ENCODE results near the gene RIN1. TPM values are rescaled to one million over a fixed set of nuclear protein-coding genes. Genes with fewer than 3 reads are reported as not detected.

Gene RIN1
- total RNA-seq, 6 experiments from 2014 or later = 0.46 to 1.8 (median 0.94) TPM

- Histone ChIP-seq H3K36me3 (peaks cover 0 to 23% (median 4%) of the 10 kb centered on the region in 4 donors), H3K4me3 (no peak overlapping the region), H3K27ac (no peak overlapping the region), H3K4me1 (peaks cover 0 to 29% (median 11%) of the 10 kb centered on the region in 4 donors), H3K27me3 (no peaks in the 10 kb centered on the region), H3K9me3 (no peaks in the 10 kb centered on the region)
- ATAC-seq (no peak), DNase-seq (peak in 1 of 3 donors; percentile 15)
- intact Hi-C loops (cut with DNase I) = no loop called here
- 86% methylated on average over 8 of the region's 8 CpGs for WGBS (ENCODE audit: insufficient coverage, low coverage, low lambda C conversion rate, missing lambda C conversion rate)
- TF ChIP-seq CTCF (IDR thresholded peaks at IDR 0.05) (no peak), POLR2A (IDR thresholded peaks at IDR 0.05) (no peak)
These were observed 6.9 kb upstream of the RIN1 start for GRCh38 chr11:66343176-66343575.

- Histone ChIP-seq H3K4me3 (no peak overlapping the region), H3K36me3 (peaks cover 0 to 23% (median 4%) of the 10 kb centered on the region in 4 donors), H3K4me1 (peaks cover 0 to 24% (median 11%) of the 10 kb centered on the region in 4 donors), H3K27ac (no peak overlapping the region), H3K9me3 (no peaks in the 10 kb centered on the region), H3K27me3 (no peaks in the 10 kb centered on the region)
- no peak for TF ChIP-seq POLR2A (IDR thresholded peaks at IDR 0.05)
- no peak for TF ChIP-seq CTCF (IDR thresholded peaks at IDR 0.05)
- DNase-seq (peak in 1 of 3 donors; percentile 48), ATAC-seq (no peak)
- 89% methylated on average over 16 of the region's 21 CpGs for WGBS (ENCODE audit: insufficient coverage, low coverage, low lambda C conversion rate, missing lambda C conversion rate)
- intact Hi-C loops (cut with DNase I) = no loop called here
These were observed 5.4 kb upstream of the RIN1 start for GRCh38 chr11:66341502-66342126.

GRCh38 chr11:66340596-66341501 is 4.6 kb upstream of the RIN1 start:
- peaks cover 0 to 24% (median 13%) of the 10 kb centered on the region in 4 donors for H3K4me1 ChIP-seq
- no peaks in the 10 kb centered on the region for H3K9me3 ChIP-seq
- DNase-seq = peak in 1 of 3 donors; percentile 41
- peaks cover 0 to 23% (median 4%) of the 10 kb centered on the region in 4 donors for H3K36me3 ChIP-seq
- intact Hi-C loops (cut with DNase I) = no loop called here
- ATAC-seq = no peak
- H3K27me3 ChIP-seq = no peaks in the 10 kb centered on the region
- H3K4me3 ChIP-seq = no peak overlapping the region
- H3K27ac ChIP-seq = no peak overlapping the region
- 88% methylated on average over 8 of the region's 28 CpGs for WGBS (ENCODE audit: insufficient coverage, low coverage, low lambda C conversion rate, missing lambda C conversion rate)
- TF ChIP-seq CTCF (IDR thresholded peaks at IDR 0.05) (no peak), POLR2A (IDR thresholded peaks at IDR 0.05) (no peak)

- intact Hi-C loops (cut with DNase I) = no loop called here
- no peaks in the 10 kb centered on the region for H3K9me3 ChIP-seq
- DNase-seq = peak in 1 of 3 donors; percentile 28
- no peak overlapping the region for H3K27ac ChIP-seq
- H3K27me3 ChIP-seq = no peaks in the 10 kb centered on the region
- H3K36me3 ChIP-seq = peaks cover 0 to 23% (median 4%) of the 10 kb centered on the region in 4 donors
- WGBS (ENCODE audit: insufficient coverage, low coverage, low lambda C conversion rate, missing lambda C conversion rate) = 67% methylated on average over 6 of the region's 14 CpGs
- TF ChIP-seq CTCF (IDR thresholded peaks at IDR 0.05) (no peak), POLR2A (IDR thresholded peaks at IDR 0.05) (no peak)
- peaks cover 0 to 17% (median 9%) of the 10 kb centered on the region in 4 donors for H3K4me1 ChIP-seq
- ATAC-seq = no peak
- no peak overlapping the region for H3K4me3 ChIP-seq
These were observed 3.7 kb upstream of the RIN1 start for GRCh38 chr11:66339686-66340483.
